ENCODE results near the gene SASH1.

DNA sequence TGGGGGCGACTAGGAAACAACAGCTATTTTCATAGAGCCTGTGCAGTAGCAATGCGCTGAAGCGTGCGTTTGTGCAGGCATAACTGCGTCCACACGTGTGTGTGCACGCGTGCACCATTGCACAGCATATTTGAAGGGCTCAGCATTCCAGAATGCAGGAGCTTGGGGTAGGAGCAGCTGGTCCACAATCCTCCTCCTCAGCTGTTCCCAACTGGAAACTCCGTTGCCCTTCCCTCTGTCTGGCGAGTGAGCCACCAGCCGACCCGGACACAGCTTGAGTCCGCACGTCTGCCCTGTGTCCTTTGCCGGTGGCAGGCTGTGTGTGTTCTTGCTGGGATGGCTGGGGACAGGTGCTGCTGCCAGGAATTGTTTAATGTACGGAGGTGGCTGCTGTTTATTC, 110.2 kb downstream of the SASH1 start:
- TF ChIP-seq, protein P1, sequence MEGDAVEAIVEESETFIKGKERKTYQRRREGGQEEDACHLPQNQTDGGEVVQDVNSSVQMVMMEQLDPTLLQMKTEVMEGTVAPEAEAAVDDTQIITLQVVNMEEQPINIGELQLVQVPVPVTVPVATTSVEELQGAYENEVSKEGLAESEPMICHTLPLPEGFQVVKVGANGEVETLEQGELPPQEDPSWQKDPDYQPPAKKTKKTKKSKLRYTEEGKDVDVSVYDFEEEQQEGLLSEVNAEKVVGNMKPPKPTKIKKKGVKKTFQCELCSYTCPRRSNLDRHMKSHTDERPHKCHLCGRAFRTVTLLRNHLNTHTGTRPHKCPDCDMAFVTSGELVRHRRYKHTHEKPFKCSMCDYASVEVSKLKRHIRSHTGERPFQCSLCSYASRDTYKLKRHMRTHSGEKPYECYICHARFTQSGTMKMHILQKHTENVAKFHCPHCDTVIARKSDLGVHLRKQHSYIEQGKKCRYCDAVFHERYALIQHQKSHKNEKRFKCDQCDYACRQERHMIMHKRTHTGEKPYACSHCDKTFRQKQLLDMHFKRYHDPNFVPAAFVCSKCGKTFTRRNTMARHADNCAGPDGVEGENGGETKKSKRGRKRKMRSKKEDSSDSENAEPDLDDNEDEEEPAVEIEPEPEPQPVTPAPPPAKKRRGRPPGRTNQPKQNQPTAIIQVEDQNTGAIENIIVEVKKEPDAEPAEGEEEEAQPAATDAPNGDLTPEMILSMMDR (IDR thresholded peaks at IDR 0.05) = no peak
- TF ChIP-seq EZH2 (IDR thresholded peaks at IDR 0.05) = no peak
